SIG-M5 (cell line): Measurements from ENCODE around the gene FGF9.

Source experiments
- DNase-seq: peaks from one replicate; lab custom pipeline; 2025; lab: John Stamatoyannopoulos, UW

Gene FGF9

DNA sequence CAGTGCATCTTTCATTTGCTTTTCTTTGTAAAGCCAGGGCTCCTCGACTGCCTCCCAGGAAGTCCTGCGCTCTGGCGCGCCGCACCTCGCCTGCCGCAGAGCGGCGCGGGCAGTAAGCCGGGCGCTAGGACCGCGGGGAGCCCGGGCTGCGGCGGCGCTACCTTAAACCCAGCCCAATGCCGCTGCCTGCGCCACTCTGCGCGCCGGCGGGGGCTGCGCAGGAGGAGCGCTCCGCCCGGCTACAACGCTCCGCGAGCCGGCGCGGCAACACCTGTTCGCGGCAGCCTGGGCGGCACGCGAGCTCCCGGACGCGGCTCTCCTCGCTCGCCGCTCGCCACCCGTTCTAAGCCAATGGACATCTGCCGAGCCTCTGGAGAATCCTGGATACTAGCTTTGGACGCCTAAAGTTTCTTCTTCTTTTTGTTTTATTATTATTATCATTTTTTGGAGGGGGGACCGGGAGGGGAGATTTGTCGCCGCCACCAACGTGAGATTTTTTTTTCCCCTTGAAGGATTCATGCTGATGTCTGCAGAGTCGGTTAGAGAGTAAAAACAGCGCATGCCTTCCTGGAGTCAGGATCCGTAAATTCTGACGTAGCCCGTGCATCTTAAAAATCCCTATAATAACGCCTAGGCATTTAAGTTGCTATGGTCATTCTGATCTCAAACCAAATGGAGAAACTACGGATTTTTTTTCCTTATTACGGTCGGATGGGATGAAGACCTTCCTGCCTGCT, at the start of gene FGF9:
FGF9 (plus strand) TSS at position 191 of the 737 bp plus-strand sequence. CDS start 840 bp downstream, outside the sequence.
- no peak for DNase-seq

DNA sequence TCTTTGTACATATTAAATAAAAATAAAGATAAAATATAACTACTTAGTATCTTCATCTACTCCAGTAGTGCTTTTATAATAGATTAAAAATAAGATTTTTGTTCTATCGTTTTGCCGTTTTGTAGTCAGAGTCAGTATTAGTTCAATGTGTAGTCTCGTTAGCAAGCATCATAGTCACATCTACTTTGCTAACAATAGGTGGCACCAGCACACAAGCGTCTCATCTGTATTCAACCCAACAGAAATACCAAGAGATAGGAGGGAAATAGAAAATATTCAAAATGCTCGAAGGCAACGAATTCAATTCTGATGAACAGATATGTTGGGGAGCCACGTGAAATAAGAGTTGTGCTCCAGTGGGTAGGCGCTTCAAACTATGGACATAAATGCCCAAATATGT, 45.5 kb upstream of the FGF9 start:
- DNase-seq = no peak

DNA sequence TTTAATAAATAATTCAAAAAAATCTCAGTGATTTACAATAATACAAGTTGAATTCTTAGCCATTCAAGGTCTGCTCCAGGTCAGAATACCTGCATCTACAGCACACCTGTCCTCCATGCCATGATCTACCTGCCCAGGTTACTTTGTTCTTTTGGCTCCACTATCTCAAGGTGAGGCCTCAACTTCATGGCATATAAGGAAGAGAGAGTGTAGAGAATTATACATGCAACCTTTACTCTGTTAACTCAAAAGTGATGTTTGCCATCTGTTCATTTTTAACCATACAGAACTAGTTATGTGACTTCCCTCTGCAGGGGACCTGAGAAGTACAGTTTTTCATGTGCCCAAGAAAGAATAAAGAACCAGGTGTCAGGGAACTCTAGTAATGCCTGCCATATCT, 38.7 kb upstream of the FGF9 start:
- DNase-seq = no peak

DNA sequence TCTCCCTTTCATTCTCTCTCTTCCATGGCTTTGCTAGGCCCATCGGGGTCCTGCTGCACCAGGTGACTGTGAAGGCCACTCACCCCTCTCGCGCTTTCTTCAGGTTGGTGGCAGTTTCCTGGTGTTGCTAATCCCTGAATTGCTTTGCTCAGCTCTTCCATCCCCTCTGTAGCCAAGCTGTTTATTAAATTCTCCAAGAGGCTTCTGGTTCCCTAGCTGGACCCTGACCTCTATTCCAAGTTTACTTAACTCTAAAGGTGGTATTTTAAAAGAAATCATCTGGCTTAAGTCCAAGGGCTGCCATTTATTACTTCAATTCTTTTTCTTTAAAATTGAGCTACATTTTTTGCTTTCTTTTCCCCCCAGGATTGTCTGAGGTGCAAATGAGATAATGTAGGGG, 34.2 kb upstream of the FGF9 start:
- no peak for DNase-seq

DNA sequence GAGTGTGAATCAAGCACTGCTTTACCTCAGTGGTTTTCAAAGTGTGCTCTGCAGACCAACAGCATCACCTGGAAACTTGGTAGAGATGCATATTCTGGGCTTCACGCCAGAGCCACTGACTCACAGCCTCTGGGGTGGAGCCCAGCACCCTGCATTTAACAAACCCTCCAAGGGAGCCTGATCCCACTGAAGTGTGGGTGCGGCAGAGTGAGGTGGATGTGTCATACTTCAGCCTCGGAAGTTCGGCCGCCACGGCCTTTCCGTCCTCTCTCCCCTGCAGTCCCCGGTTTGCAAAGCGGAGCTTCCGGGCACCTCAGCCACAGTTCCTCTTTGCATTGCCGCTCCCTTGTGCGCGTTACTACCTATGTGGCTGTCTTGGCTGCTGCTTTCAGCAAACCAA, 33.6 kb upstream of the FGF9 start:
- DNase-seq = no peak

DNA sequence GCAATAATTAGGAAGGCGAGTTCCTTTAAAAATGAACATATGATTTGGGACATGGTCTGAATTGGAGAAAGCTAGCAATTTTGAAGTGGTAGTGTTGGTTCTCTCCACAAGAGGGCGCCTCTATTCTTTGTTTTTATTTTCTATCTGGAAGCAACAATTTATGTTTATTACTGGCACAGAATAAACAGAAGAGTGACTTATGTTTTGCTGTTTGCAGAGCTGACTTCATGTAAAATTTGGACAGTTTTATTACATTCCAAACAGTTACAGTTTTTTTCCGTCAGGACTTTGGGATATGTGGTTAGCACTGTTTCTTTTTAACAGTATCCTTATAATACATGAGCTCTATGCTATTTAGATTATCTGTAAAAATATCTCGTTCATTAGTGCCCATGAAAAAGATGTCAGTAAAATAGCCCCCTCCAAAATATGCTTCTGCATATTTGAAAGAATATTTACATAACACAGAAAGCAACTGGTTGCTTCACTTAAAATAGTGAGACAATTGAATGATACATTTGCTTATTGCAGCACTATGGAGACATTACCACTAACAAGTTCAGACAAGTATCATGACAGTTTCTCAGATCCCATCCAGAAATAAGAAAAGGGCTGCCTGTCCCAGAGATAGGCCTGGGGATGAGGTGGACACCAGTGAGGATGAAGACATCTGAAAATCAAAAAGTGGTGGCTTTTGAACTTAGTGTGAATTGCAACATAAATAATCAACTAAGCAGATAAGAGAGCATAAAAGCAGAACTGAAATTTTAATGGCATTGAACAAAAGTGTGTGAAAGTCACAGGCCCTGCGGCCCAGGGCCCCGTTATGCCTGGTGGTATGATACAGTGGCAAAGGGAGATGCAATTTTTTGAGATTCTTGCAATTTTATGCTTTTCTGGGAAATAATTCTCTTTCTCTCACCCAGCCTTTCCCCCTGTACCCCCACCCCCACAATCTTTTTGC, 32.3 kb upstream of the FGF9 start:
- DNase-seq = no peak

DNA sequence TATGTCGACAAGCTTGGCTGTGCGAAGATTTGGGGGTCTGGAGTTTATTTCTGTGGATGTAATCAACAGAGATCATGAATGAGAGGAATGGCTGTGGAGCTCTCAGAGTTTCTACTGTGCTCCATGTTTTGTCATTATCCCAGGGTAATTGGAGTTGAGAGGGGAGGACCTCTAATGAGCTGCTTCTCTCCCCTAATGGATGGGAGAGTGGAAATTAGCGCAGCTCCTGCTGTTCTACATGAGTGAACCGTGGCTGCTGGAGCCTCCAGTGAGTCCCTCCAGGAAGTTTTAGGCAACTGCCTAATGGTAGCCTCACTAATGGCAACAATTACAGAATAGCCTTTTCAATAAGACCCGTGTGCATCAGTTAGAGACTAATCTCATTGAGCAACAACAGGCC, 31.3 kb upstream of the FGF9 start:
- no peak for DNase-seq

DNA sequence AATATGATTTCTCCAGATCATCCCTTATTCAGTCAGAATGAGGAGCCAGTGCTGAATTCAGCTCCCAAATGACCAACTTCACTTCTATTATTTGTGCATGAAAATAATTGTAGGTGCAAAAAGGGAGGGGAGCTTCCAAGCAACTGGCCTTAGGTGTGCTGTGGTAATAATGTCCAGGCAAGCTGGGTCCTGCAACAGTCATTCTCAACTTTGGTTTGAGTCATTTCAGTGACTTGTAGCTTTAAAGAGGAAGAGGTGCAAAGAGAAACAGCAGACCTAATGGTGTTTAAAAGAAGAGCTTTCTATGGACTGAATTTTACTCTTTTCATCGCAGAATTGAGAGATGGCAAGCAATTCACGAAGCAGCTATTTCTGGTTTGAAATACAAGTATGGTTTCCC, 29.2 kb upstream of the FGF9 start:
- no peak for DNase-seq

DNA sequence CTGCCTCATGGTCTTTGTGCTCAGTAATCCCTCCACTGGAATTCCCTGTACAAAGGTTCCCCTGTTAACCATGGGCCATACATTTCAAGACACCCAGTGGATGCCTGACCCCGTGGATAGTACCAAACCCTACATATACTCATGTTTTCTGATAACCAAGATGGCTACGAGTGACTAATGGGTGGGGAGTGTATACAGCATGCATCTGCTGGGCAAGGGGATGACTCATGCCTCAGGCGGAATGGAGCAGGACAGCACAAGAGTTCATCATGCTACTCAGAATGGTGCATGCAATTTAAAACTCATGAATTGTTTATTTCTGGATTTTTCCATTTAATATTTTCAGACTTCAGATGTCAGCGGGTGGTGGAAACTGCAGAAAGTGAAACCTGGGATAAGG, 13.3 kb upstream of the FGF9 start:
- no peak for DNase-seq

DNA sequence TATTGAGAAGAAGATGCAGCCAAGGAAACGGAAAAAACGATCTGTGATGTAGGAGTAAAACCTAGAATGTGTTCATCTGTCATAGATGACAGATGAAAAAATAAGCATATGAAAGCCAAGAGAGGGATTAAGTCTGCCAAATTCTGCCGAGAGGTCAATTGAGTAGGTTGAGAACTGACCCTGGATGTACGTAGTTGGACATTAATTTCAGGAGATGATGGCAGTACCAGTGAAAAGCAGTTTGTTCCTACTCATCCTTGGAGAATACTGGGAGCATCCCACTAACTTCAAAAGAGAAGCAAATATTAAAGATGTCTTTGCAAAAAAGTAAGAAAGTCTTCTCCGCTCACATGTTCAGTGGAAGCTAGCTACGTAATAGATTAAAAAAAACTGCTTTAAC, 11.8 kb upstream of the FGF9 start:
- no peak for DNase-seq

DNA sequence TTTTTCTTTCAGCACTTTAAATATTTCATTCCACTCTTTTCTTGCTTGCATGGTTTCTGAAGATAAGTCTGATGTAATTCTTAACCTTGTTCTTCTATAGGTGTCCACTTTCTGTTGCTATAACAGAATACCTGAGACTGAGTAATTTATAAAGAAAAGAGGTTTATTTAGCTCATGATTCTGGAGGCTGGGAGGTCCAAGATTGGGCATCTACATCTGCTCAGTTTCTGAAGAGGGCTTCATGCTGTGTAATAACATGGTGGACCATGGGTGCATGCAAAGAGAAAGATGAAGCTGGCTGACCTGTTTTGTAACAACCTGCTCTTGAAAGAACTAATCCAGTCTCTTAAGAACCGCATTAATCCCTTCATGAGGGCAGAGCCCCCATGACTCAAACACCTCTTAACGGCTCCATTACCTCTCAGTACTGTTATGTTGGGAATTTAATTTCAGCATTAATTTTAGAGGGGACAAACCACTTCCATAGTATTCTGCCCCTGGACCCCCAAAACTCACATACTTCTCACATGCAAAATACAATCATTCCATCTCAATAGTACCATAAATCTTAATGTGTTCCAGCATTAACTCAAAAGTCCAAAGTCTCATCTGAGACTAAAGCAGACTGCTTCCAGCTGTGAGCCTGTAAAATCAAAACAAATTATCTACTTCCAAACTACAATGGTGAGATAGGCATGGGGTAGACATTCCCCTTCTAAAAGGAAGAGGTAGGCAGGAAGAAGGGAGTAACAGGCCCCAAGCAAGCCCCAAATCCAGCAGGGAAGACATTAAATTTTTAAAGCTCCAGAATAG, 9.6 kb upstream of the FGF9 start:
- DNase-seq = no peak

DNA sequence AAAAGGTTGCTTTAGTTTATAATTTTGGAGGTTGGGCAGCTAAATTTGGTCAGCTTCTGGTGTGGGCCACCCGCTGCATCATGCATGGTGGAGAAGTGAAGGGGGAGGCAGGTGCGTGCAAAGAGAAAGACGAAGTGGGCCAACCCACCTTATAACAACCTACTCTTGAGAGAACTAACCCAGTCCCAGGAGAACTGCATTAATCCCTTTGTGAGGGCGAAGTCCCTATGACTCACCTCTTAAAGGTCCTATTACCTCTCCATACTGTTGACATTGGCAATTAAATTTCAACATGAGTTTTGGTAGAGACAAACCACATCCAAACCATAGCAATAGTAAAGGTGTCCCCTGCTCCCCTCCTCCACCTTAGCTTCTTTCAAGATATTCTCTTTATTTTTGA, 7.7 kb upstream of the FGF9 start:
- no peak for DNase-seq

DNA sequence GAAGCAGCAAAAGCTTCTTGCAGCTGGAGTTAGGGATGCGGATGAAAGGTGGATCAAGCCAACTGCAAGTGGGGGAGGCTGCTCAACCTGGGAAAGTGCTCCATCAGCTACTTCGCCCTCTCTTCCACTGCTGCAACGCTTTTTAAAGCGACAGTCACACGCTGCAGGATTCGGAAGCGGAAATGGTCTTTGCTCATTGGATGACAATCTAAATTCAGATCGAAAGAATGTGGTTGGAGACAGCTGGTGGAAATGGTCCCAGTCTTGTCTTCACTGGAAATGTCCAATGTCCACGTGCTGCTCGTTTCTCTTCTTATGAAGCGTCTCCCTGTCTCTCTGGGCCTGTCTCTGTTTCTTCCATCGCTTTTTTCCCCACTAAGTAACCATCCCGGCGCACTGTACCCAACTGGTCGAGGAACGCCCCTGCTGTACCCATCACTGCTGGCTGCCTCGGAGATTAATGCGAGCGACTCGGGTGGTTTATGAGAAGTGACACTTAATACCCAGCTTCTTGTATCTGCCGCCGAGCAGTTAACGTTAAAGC, 2.1 kb upstream of the FGF9 start:
- no peak for DNase-seq

DNA sequence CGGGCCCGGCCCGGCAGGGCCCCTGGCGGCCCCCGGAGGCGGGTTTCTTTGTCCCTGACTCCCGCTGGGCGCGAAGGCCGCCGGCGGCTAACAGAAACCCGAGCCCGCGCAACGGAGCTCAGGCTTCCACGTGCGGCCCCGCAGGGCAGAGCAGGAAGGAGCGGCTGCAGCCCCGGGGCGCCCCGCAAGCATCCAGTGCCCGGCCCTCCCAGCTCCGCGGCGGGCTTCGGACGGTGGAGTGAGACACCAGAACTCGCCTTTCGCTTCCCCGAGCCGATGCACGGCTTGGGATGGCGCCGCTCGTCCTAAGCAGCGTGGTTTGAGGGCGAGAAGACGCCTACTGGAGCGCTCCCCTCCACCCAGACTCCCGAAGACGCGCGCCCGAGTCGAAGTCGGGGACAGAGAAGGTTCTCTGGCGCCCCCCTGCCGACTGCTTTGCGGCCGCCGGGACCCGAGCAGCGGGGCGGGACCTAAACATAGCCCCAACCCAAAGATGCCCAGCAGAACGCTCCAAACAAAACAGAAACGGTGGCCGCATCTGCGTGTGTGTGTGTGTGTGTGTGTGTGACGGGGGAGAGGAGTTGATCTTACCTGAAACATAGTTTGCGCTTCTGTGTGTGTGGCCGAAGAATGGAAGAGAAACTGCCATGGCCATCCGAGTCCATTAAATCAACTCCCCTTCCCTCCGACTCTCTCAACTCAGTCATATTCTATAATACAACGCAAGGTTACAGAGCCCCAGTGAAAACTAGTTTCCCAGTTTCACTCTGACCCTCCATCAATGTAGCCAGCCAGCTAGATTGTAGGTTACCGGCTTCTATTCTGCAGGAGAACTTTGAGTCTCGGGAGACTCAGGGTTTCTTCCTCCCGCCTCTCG, 629 bp upstream of the FGF9 start:
- DNase-seq = no peak

DNA sequence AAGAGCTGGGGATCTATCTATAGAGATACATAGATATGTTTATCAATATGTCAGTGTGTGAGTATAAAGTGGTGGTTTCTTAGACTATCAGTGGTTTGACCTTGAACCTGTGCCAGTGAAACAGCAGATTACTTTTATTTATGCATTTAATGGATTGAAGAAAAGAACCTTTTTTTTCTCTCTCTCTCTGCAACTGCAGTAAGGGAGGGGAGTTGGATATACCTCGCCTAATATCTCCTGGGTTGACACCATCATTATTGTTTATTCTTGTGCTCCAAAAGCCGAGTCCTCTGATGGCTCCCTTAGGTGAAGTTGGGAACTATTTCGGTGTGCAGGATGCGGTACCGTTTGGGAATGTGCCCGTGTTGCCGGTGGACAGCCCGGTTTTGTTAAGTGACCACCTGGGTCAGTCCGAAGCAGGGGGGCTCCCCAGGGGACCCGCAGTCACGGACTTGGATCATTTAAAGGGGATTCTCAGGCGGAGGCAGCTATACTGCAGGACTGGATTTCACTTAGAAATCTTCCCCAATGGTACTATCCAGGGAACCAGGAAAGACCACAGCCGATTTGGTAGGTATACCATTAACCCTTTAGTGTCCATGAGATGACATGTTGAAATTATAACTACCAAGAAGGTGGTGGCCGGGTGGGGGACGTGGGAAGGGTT, 880 bp downstream of the FGF9 start:
- DNase-seq = no peak

DNA sequence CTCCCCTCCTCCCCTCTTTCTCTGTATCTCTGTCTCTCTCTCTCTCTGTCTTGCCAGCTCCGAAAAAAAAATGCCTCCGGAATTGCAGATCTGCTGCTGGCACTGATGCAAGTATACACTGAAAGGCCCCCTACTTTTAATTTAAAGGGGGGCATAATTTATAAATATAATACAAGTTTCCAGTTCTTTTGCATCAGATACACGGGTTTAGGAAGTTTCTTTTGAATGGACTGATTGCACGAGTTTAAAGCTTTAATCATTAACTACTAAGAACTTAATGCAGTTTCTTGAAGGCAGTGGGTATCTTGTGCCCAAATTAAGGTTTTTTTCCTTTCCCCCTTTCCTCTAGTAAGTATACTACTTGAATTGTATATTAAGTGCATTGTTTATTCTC, 1.4 kb downstream of the FGF9 start:
- DNase-seq = no peak

DNA sequence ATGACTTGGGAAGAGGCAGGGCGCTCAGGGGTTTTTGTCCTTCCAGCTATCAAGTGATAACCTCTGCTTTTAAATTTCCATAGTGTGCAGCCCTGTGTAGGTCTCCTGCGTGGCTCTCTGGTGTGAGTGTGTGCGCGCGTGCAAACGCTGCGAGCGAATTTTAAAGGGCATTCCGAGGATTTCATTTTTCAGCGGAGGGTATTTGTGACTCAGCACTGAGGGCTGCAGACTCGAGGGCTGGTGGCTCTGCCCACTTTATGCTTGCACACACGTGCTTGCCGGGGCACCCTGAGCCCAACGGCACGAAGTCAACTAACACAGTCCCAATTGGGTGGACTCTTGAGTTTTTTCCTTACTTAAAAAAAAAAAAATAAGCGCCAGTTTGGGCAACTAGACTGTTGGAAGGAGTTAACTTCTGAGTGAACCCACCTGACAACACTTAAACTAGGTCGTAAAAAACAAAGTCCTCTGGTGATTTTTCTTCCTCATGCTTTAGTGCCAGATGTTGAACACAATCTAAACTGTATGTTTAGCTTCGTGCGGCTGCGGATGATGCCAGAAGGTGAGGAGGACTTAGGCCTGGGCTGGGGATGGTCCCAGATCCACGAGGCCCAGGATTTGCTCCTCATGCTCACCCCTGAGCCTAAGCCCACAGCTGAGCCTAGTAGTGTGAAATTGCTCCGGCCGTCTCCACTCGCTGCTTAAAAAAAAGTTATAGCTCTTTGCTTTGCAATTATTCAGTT, 2.1 kb downstream of the FGF9 start:
- no peak for DNase-seq

DNA sequence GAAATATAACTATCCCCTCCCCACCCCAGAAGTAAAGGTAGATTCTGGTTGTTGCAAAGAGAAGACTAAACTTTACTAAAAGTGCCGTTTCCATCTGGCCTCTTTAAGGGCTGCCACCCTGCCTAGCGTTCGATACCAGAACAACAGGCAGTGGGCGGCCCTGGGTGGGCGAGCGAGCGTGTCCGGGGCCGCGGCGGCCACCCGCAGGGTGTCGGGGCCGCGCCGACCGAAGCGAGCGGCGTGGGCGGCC, 2.6 kb downstream of the FGF9 start:
- DNase-seq = no peak

DNA sequence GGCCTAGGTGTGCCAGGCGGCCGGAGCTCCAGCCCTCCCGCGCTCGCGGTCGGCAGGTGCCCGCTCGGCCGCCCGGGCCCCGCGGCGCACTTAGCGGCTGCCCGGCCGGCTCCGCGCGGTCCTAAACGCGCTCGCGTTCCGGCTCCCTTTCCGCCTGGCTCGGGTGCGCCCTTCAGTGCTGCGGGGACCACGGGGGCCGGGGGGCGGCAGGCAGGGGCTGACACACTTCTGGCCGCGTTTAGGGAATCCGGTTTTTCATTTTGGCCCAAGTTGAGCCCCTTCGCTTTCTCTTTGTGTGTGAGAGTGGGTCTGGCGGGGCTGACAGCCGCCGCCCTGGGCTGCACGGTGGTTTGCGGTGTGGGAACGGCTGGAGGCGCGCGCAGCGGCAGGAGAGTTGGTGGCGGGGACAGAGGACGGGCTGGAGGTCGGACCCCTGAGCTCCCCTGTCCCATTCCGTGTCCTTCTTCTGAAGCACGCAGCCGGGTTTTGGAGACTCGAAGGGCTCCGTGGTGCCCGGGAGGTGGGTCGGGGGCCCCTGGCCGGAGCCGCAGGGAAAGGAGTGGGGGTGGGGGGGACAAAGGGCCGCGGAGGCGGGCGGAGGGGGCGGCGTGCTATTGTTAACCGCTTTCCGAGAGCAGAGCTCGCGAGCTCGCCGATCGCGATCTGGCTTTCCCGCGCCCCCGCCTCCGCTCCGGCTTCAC, 3.1 kb downstream of the FGF9 start:
- no peak for DNase-seq
